Esophagus squamous epithelium (tissue), 5 donors: Measurements from ENCODE around the gene AKR1C3. TPM values are rescaled to one million over a fixed set of nuclear protein-coding genes. Genes with fewer than 3 reads are reported as not detected.
"Not testable (repeated sequence)": the region's sequence is repeated elsewhere in the genome, so short reads cannot be mapped to it uniquely, and the experiment has no call there.

Experiments used
- DNase-seq: peaks from one replicate; lab custom pipeline; 2025; lab: John Stamatoyannopoulos, UW
- H3K27ac ChIP-seq, 4 donors: fragments of 200-600 bp; sonication (generic); one replicate each; pipeline ENCODE4 v1.5.1; 2016 to 2019; ENCODE audit warnings: mild to moderate bottlenecking in 1 of 4
- H3K27me3 ChIP-seq, 4 donors: fragments of 200-600 bp; sonication (generic); 1 replicate in 3 of 4; 2 replicates in 1 of 4; pipeline versions ENCODE4 v1.5.1 to v1.6.0; 2017 to 2021; ENCODE audit warnings: antibody characterized with exemption in 1 of 4
- H3K36me3 ChIP-seq, 3 donors: fragments of 200-600 bp; sonication (generic); one replicate each; pipeline ENCODE4 v1.5.1; 2016 to 2019
- H3K4me1 ChIP-seq, 3 donors: fragments of 200-600 bp; sonication (generic); one replicate each; pipeline ENCODE4 v1.5.1; 2017 to 2019
- H3K4me3 ChIP-seq, 4 donors: fragments of 200-600 bp; sonication (generic); 1 replicate in 3 of 4; 2 replicates in 1 of 4; pipeline ENCODE4 v1.5.1; 2016 to 2019; ENCODE audit warnings: mild to moderate bottlenecking in 2 of 4, moderate library complexity in 1 of 4
- H3K9me3 ChIP-seq, 3 donors: fragments of 200-600 bp; sonication (generic); one replicate each; pipeline ENCODE4 v1.5.1; 2016 to 2019
- CTCF ChIP-seq, 6 experiments: fragments of 450-650 bp in 4 of 6; fragments of 200-600 bp in 2 of 6; sonication (generic) in 2 of 6; IDR thresholded peaks; one replicate each; pipeline ENCODE4 v1.5.1; 2016 to 2019; ENCODE audit warnings: antibody characterized with exemption in 6 of 6, mild to moderate bottlenecking in 4 of 6, moderate library complexity in 4 of 6
- POLR2A ChIP-seq, 4 donors: fragments of 450-650 bp; IDR thresholded peaks; one replicate each; pipeline ENCODE4 v1.6.1; 2017; ENCODE audit warnings: antibody characterized with exemption in 4 of 4, mild to moderate bottlenecking in 4 of 4, moderate library complexity in 3 of 4
- whole genome bisulfite sequencing, 2 donors: methylation state at CpG; one replicate each; pipeline ENCODE4 v1.1.5; 2018; 5-methylcytosine and 5-hydroxymethylcytosine counted together
- intact Hi-C: fragments of 100-400 bp; cut with DNase I; formaldehyde crosslinking; loops from one replicate; pipeline ENCODE4 v1.15.0; 2022
- total RNA-seq, 4 donors: library from RNA; depleted of rRNA; stranded (reverse); fragments of >200 nt; gene quantifications; one replicate each; pipeline ENCODE4 v1.1.0, GENCODE V29; 2016
- donor health status: DM: yes; HTN: yes; CAD: no.

The AKR1C3 gene
- total RNA-seq, 4 donors from 2014 or later = 45.6 to 149 (median 91.0) TPM

- intact Hi-C loops = no loop called here
- 72 to 86% methylated on average over 5 of the region's 5 CpGs for WGBS, 2 donors
- no peaks in the 10 kb centered on the region for H3K36me3 ChIP-seq
- H3K4me3 ChIP-seq = no peak overlapping the region
- TF ChIP-seq CTCF (IDR thresholded peaks at IDR 0.05) (no peak), POLR2A (IDR thresholded peaks at IDR 0.05) (no peak)
- no peak overlapping the region for H3K27ac ChIP-seq
- H3K4me1 ChIP-seq = no peaks in the 10 kb centered on the region
- no peaks in the 10 kb centered on the region for H3K27me3 ChIP-seq
- no peaks in the 10 kb centered on the region for H3K9me3 ChIP-seq
- no peak for DNase-seq
Observed at GRCh38 chr10:5116621-5117020, 22.4 kb downstream of the AKR1C3 start.

DNA sequence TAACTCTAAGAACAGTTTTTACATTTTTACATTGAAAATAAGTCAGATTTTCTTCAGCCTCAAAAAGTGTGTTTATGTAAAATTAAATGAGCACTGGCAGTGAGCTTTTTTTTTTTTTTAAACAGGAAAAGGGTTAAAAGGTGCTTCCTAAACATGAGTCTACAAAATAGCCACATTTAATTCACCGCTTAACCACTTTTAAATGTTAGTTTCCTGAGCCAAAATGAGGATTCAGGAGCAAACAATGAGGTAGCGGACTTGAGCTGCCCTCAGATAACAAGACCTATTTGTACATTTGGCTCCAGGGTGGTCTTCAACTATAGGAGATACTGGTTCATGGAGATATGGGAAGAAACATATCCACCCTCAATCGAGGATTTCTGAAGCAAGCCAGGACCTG lies 22.8 kb downstream of the AKR1C3 start:
- intact Hi-C loops = no loop called here
- no peak for DNase-seq

GRCh38 chr10:5119997-5120396 lies 25.8 kb downstream of the AKR1C3 start:
- DNase-seq, H3K4me3 ChIP-seq, H3K9me3 ChIP-seq, intact Hi-C loops, H3K36me3 ChIP-seq, H3K4me1 ChIP-seq, H3K27ac ChIP-seq, H3K27me3 ChIP-seq: not testable (repeated sequence)
- WGBS, 2 donors = 79 to 85% methylated on average over 5 of the region's 5 CpGs

More for the DNA sequence above, 22.8 kb downstream of the AKR1C3 start:
- H3K36me3 ChIP-seq = no peaks in the 10 kb centered on the region
- no peaks in the 10 kb centered on the region for H3K9me3 ChIP-seq
- TF ChIP-seq CTCF (IDR thresholded peaks at IDR 0.05) (no peak), POLR2A (IDR thresholded peaks at IDR 0.05) (no peak)
- H3K27me3 ChIP-seq = no peaks in the 10 kb centered on the region
- 43 to 50% methylated on average over 3 of the region's 3 CpGs for WGBS, 2 donors
- H3K27ac ChIP-seq = no peak overlapping the region
- H3K4me3 ChIP-seq = no peak overlapping the region
- H3K4me1 ChIP-seq = no peaks in the 10 kb centered on the region

DNA sequence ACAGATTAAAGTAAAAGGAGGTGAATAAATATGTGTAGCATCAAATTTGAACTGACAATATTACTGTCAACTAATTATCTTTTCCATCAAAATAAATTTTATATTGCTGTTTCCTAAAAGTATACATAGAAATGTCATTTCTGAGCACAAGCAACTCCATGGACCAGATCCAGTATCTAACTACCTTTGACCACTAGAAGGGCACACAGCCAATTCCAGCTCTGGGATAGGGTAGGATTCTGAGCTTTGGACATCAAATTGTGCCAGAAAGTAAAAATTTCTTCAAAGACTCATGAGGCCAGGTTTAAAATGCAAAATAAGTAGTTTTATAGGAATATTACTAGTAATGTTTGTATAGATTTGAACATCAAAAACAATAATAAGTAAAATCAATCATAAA lies 29.7 kb downstream of the AKR1C3 start:
- H3K27ac ChIP-seq = no peak overlapping the region
- H3K36me3 ChIP-seq = no peaks in the 10 kb centered on the region
- no peaks in the 10 kb centered on the region for H3K27me3 ChIP-seq
- H3K4me3 ChIP-seq = no peak overlapping the region
- DNase-seq = no peak
- no peaks in the 10 kb centered on the region for H3K4me1 ChIP-seq
- H3K9me3 ChIP-seq = peaks cover 0 to 3% (median 0%) of the 10 kb centered on the region in 3 donors
- intact Hi-C loops = no loop called here
- TF ChIP-seq POLR2A (IDR thresholded peaks at IDR 0.05) (no peak), CTCF (IDR thresholded peaks at IDR 0.05) (no peak)

DNA sequence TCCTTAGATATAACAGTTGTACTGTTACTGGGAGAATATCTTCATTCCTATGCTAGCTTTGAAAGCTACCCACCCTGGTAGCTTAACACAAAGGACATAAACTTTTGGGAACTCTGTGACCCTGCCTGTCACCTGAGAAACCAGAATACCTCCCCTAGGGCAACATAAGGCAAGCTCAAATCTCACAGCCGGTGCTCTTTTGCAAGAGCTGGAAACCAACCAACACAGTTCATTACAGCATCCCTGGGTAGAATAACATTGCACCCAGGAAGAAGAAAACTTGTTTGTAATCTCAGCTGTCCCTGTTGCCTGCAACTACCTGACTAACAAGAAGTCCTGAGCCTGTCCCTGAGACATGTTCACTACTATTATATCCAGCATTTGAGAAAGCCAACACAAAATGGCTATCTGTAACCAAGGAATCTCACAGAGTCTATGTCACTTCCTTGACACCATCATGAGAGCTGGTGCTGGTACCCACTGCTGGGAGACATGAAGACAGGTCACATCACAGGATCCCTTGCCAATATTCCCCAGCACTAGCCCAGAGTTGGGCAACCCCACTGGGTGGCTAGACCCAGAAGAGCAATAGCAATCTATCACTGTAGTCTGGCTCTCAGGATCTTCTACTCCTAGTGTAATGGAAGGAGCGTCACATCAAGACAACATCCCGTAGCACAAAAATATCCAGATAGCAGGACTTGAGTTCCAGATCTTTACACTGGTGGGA lies 31.3 kb downstream of the AKR1C3 start:
- Histone ChIP-seq H3K9me3 (peaks cover 0 to 3% (median 0%) of the 10 kb centered on the region in 3 donors), H3K4me1 (no peaks in the 10 kb centered on the region), H3K27ac (no peak overlapping the region), H3K27me3 (no peaks in the 10 kb centered on the region), H3K4me3 (no peak overlapping the region), H3K36me3 (no peaks in the 10 kb centered on the region)
- 65 to 83% methylated on average over 2 to 3 of the region's 3 CpGs for WGBS, 2 donors
- TF ChIP-seq POLR2A (IDR thresholded peaks at IDR 0.05) (no peak), CTCF (IDR thresholded peaks at IDR 0.05) (no peak)
- intact Hi-C loops = no loop called here
- DNase-seq = no peak
